Stimulated activated memory B cell treated with anti-CD40 and anti-IgM and Interleukin-4, amounts not matched to agents 10 μg/mL and 1 μg/mL and 100 μg/mL, for 72 hours (primary cell): ENCODE results near the gene UGT2A2.
"Not testable (repeated sequence)": the region's sequence is repeated elsewhere in the genome, so short reads cannot be mapped to it uniquely, and the experiment has no call there.

Experiments
- ATAC-seq: fragments of 150-1000 bp; cut with Tn5 transposase; 2 replicates; pipeline ENCODE4 v1.10.0; 2021
- H3K27ac Mint-ChIP-seq: one replicate; pipeline ENCODE4 v1.8.0; 2022; ENCODE audit warnings: mild to moderate bottlenecking, mixed read lengths
- H3K27me3 Mint-ChIP-seq: one replicate; pipeline ENCODE4 v1.8.0; 2022; ENCODE audit warnings: mixed read lengths
- H3K36me3 Mint-ChIP-seq: one replicate; pipeline ENCODE4 v1.8.0; 2022; ENCODE audit warnings: mixed read lengths
- H3K4me1 Mint-ChIP-seq: one replicate; pipeline ENCODE4 v1.8.0; 2022; ENCODE audit warnings: mixed read lengths
- H3K4me3 Mint-ChIP-seq: one replicate; pipeline ENCODE4 v1.8.0; 2022; ENCODE audit warnings: mild to moderate bottlenecking, moderate library complexity, mixed read lengths
- H3K9me3 Mint-ChIP-seq: one replicate; pipeline ENCODE4 v1.8.0; 2022; ENCODE audit warnings: mixed read lengths

Gene UGT2A2

DNA sequence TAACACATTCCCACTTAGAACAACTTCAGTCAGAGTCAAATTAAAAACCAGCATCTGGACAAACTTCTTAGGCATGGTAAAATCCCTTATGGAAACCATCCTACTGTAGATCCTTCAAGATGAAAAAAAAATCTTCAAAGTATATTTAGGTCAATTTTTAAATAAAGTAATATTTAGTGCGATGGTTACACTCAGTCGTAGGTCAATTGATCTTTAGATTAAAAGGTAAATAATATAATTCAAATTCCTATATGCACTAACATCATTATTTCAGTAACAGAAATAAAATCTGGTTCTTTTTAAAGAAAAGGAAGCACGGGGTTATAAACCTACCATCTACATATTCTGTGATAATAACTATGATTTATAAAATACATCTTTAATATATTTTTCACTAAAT, at the start of gene UGT2A2:
TSS of gene UGT2A2 (minus strand) at position 101 of the 400 bp plus-strand sequence. CDS start at position 99, 2 bp downstream.
- H3K27ac Mint-ChIP-seq, result no peak within 1 kb of the TSS
- peaks cover 3% of the 10 kb centered on the region for H3K9me3 Mint-ChIP-seq
- H3K36me3 Mint-ChIP-seq, result no peaks in the 10 kb centered on the region
- no peak for ATAC-seq
- no peaks in the 10 kb centered on the region for H3K27me3 Mint-ChIP-seq
- H3K4me3 Mint-ChIP-seq, result no peak within 1 kb of the TSS
- H3K4me1 Mint-ChIP-seq, result no peaks in the 10 kb centered on the region

DNA sequence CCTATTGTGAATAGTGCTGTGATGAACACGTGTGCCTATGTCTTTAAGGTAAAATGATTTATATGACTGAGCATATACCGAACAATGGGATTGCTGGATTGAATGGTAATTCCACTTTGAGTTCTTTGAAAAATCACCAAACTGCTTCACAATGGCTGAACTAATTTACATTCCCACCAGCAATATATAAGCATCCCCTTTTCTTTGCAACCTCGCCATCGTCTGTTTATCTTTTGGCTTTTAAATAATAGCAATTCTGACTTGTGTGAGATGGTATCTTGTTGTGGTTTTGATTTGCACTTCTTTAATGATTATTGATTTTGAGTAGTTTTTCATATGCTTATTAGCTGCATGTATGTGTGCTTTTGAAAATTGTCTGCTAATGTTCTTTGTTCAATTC, 45.4 kb upstream of the UGT2A2 start:
- no peaks in the 10 kb centered on the region for H3K4me1 Mint-ChIP-seq
- no peak overlapping the region for H3K4me3 Mint-ChIP-seq
- H3K9me3 Mint-ChIP-seq, result no peaks in the 10 kb centered on the region
- H3K36me3 Mint-ChIP-seq, result no peaks in the 10 kb centered on the region
- ATAC-seq, result no peak
- no peaks in the 10 kb centered on the region for H3K27me3 Mint-ChIP-seq
- no peak overlapping the region for H3K27ac Mint-ChIP-seq

DNA sequence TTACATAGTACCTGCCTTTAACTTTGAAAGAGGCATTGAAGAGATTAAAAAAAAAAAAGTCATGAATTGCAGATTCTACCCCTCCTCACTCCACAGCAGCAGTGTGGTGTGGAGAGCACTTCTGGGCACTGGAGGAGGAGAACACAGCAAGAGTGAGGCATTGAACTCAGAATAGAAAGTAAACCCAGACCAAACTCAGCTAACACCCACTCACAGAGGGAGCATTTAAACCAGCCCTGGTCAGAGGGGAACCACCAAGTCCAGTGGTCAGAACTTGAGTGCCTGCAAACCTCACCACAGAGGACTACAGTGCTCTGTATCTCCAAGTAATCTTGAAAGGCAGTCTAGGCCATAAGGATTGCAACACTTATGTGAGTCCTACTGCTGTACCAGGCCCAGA, 29.2 kb upstream of the UGT2A2 start:
- peaks cover 3% of the 10 kb centered on the region for H3K9me3 Mint-ChIP-seq
- H3K4me1 Mint-ChIP-seq, result no peaks in the 10 kb centered on the region
- H3K27ac Mint-ChIP-seq, result no peak overlapping the region
- H3K27me3 Mint-ChIP-seq, result no peaks in the 10 kb centered on the region
- H3K36me3 Mint-ChIP-seq, result no peaks in the 10 kb centered on the region
- ATAC-seq, result peak; percentile 34
- no peak overlapping the region for H3K4me3 Mint-ChIP-seq

DNA sequence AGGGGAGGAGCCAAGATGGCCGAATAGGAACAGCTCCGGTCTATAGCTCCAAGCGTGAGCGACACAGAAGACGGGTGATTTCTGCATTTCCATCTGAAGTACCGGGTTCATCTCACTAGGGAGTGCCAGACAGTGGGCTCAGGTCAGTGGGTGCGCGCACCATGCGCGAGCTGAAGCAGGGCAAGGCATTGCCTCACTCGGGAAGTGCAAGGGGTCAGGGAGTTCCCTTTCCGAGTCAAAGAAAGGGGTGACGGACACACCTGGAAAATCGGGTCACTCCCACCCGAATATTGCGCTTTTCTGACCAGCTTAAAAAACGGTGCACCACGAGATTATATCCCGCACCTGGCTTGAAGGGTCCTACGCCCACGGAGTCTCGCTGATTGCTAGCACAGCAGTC, 24.6 kb upstream of the UGT2A2 start:
- not testable (repeated sequence) for H3K9me3 Mint-ChIP-seq, ATAC-seq, H3K27ac Mint-ChIP-seq, H3K27me3 Mint-ChIP-seq, H3K36me3 Mint-ChIP-seq, H3K4me1 Mint-ChIP-seq, H3K4me3 Mint-ChIP-seq

DNA sequence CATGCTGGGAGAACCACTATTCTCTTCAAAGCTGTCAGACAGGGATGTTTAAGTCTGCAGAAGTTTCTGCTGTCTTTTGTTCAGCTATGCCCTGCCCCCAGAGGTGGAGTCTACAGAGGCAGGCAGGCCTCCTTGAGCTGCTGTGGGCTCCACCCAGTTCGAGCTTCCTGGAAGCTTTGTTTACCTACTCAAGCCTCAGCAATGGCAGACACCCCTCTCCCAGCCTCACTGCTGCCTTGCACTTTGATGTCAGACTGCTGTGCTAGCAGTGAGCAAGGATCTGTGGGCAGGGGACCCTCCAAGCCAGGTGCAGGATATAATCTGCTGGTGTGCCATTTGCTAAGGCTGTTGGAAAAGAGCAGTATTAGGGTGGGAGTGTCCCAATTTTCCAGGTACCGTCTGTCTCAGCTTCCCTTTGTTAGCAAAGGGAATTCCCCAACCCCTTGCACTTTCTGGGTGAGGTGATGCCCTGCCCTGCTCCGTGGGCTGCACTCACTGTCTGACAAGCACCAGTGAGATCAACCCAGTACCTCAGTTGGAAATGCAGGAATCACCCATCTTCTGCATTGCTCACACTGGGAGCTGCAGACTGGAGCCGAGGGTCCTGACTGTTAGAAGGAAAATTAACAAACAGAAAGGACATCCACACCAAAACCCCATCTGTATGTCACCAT, 21.8 kb upstream of the UGT2A2 start:
- H3K27ac Mint-ChIP-seq, H3K4me3 Mint-ChIP-seq, H3K36me3 Mint-ChIP-seq, H3K27me3 Mint-ChIP-seq, H3K9me3 Mint-ChIP-seq, ATAC-seq, H3K4me1 Mint-ChIP-seq: not testable (repeated sequence)

DNA sequence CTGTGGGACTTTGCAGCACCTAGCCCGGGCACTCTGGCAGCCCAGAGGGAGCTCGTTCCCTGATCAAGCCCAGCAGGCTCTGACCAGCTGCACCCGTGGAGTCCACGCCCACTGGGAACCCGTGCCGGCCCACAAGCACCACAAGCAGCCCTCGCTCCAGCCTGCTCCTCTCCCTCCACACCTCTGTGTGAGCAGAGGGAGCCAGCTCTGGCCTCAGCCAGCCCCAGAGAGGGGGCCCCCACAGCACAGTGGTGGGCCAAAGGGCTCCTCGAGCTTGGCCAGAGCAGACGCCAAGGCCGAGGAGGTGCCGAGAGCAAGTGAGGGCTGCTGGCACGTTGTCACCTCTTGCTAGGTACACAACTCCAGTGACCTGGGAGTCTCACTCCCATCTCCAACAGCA, 18.7 kb upstream of the UGT2A2 start:
- H3K36me3 Mint-ChIP-seq, result no peaks in the 10 kb centered on the region
- H3K9me3 Mint-ChIP-seq, result peaks cover 5% of the 10 kb centered on the region
- no peak for ATAC-seq
- H3K27ac Mint-ChIP-seq, result no peak overlapping the region
- no peak overlapping the region for H3K4me3 Mint-ChIP-seq
- no peaks in the 10 kb centered on the region for H3K27me3 Mint-ChIP-seq
- H3K4me1 Mint-ChIP-seq, result no peaks in the 10 kb centered on the region

DNA sequence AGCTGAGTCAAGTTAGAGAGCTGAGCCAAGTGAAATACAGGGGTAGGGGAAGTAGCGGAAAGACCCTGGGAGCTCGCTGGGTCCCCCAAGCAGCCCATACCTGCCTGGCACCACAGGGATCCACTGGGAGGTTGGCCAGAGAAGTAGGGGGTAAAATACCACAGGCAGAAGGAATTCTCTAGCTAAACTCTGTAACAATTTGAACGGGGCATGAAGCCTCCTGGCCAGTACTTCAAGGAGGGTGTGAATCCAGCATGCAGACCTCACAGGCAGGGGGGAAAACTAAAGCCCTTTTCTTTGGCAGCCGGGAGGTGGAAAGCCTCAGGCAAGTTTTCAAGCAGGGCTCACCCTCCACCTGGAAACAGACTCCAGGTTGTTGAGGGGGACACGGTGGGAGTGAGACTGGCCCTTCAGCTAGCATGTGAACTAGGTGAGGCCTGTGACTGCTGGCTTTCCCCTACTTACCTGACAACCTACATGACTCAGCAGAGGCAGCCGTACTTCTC, 17.3 kb upstream of the UGT2A2 start:
- peaks cover 2% of the 10 kb centered on the region for H3K9me3 Mint-ChIP-seq
- no peak overlapping the region for H3K4me3 Mint-ChIP-seq
- ATAC-seq, result no peak
- H3K4me1 Mint-ChIP-seq, result no peaks in the 10 kb centered on the region
- no peaks in the 10 kb centered on the region for H3K36me3 Mint-ChIP-seq
- H3K27me3 Mint-ChIP-seq, result no peaks in the 10 kb centered on the region
- no peak overlapping the region for H3K27ac Mint-ChIP-seq

DNA sequence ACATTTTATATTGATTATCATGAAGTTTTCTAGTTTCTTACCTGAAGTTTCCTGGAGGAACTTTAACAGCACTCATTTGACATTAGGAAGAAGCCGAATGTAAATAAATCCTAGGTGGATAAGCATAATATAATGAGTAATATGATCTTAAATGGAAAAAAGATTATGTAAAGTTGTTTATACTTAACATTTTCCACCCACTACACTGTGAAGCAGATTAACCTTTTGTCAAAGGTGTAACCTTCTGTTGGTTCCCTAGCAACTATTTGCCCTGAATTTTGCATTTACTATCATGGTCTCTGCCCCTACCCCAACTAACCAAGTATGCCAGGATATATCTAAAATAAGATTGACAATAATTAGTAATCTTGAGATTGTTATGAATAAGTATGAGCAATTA, 13.7 kb upstream of the UGT2A2 start, which contains the start of gene UGT2A1:
TSS of gene UGT2A1 (minus strand) at position 101 of the 400 bp plus-strand sequence. CDS start 5,603 bp downstream, outside the sequence.
- no peak for ATAC-seq
- no peak within 1 kb of the TSS for H3K4me3 Mint-ChIP-seq
- peaks cover 2% of the 10 kb centered on the region for H3K9me3 Mint-ChIP-seq
- H3K4me1 Mint-ChIP-seq, result no peaks in the 10 kb centered on the region
- H3K36me3 Mint-ChIP-seq, result no peaks in the 10 kb centered on the region
- no peaks in the 10 kb centered on the region for H3K27me3 Mint-ChIP-seq
- no peak within 1 kb of the TSS for H3K27ac Mint-ChIP-seq

DNA sequence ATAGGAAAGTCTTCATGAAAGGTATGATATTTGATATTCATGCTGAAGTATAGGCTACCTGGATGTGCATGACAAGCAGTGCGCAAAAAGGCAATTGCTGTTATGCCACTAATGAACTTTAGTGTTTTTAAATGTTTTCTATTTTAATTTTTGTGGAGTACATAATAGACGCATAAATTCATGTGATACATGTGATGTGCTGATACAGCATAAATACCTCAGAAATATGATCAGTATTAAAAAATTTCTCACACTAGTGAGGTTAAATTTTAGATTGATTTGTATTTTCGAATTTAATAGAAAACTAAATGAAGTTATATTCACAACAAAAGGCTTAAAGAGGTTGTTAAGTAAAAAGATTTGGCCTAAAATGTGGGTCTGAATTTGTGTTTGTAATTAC, 11.4 kb upstream of the UGT2A2 start:
- no peaks in the 10 kb centered on the region for H3K9me3 Mint-ChIP-seq
- no peak overlapping the region for H3K27ac Mint-ChIP-seq
- H3K36me3 Mint-ChIP-seq, result no peaks in the 10 kb centered on the region
- H3K4me1 Mint-ChIP-seq, result no peaks in the 10 kb centered on the region
- H3K4me3 Mint-ChIP-seq, result no peak overlapping the region
- no peak for ATAC-seq
- H3K27me3 Mint-ChIP-seq, result no peaks in the 10 kb centered on the region

DNA sequence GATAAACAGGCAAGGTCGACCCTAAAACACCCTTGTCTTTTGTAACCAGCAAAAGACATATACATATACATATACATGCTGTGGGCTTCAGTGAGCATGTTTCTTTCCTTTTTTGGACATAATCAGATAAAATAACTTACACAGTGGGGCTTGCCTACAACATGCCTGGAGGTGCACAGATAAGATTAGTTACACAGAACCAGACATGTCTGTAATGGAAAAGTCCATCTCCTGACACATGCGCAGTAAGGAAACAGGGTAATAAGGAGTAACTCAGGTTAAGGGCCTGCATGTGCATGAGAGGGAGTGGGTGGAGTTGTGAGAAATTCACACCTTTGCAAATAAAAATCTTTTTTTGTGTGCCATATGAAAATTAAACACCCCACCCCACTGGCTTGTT, 10.2 kb upstream of the UGT2A2 start:
- H3K36me3 Mint-ChIP-seq, result no peaks in the 10 kb centered on the region
- ATAC-seq, result no peak
- H3K9me3 Mint-ChIP-seq, result no peaks in the 10 kb centered on the region
- no peaks in the 10 kb centered on the region for H3K4me1 Mint-ChIP-seq
- no peaks in the 10 kb centered on the region for H3K27me3 Mint-ChIP-seq
- no peak overlapping the region for H3K4me3 Mint-ChIP-seq
- no peak overlapping the region for H3K27ac Mint-ChIP-seq

DNA sequence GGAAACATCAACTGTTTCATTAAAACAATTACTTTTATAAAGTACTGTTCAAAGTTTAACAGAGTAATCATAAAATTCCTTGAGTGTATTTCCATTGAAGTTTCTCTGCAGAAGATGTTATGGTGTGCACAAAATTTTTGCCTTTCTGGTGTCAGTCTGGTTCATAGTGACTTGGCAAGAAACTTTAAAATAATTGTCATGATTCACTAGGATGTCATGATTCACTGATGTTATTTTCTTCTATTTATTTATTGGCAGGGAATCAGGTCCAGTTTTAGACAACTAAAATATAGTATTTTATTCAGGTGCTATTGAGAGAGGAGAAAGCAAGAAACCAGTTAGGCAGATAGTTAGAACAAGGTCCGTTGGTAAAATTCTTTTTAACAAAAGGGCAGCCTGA, 9.8 kb upstream of the UGT2A2 start:
- Mint-ChIP-seq H3K27ac (no peak overlapping the region), H3K9me3 (no peaks in the 10 kb centered on the region)

DNA sequence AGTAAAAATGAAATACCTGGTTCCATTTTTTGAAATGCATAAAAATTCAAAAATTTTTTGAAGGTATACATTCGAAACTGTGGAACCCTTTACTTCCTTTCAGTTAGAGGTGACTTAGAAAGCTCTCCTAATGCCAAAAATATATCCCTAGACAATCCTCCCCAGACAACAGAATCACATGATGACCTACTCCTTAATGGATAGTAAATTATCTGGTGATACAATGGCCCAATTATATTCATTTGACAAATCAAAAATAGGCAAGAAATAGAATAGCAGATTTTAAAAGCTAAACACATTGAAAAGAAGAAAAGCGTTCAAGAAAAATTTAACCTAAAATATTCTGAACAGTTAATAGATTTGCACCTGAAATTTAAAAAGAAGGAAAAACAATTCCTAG, 3.5 kb upstream of the UGT2A2 start:
- no peak for ATAC-seq
- Mint-ChIP-seq H3K4me1 (no peaks in the 10 kb centered on the region), H3K27ac (no peak overlapping the region), H3K9me3 (no peaks in the 10 kb centered on the region), H3K4me3 (no peak overlapping the region), H3K27me3 (no peaks in the 10 kb centered on the region), H3K36me3 (no peaks in the 10 kb centered on the region)

More for the DNA sequence above, 9.8 kb upstream of the UGT2A2 start:
- ATAC-seq, result no peak
- no peak overlapping the region for H3K4me3 Mint-ChIP-seq
- H3K4me1 Mint-ChIP-seq, result no peaks in the 10 kb centered on the region
- no peaks in the 10 kb centered on the region for H3K27me3 Mint-ChIP-seq
- no peaks in the 10 kb centered on the region for H3K36me3 Mint-ChIP-seq

DNA sequence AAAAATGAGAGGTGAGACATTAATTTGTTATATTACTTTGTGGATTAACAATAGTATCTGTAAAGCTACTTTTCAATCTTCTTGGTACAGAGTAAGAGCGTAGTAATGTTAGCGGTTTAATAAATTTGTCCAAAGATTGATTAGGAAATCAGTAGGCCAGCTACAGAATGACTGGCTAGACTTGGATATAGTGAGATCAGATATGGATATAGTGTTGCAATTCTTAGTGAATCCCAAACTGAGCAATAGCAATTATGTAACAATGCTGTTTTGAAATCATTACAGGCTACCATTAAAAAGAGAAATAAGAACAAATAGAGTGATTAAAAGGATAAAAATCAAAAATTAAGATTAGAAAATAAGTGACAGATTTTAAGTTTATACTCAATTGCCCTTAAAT, 847 bp upstream of the UGT2A2 start:
- no peak overlapping the region for H3K27ac Mint-ChIP-seq
- H3K36me3 Mint-ChIP-seq, result no peaks in the 10 kb centered on the region
- no peaks in the 10 kb centered on the region for H3K4me1 Mint-ChIP-seq
- H3K4me3 Mint-ChIP-seq, result no peak overlapping the region
- H3K27me3 Mint-ChIP-seq, result no peaks in the 10 kb centered on the region
- peaks cover 3% of the 10 kb centered on the region for H3K9me3 Mint-ChIP-seq
- ATAC-seq, result no peak

DNA sequence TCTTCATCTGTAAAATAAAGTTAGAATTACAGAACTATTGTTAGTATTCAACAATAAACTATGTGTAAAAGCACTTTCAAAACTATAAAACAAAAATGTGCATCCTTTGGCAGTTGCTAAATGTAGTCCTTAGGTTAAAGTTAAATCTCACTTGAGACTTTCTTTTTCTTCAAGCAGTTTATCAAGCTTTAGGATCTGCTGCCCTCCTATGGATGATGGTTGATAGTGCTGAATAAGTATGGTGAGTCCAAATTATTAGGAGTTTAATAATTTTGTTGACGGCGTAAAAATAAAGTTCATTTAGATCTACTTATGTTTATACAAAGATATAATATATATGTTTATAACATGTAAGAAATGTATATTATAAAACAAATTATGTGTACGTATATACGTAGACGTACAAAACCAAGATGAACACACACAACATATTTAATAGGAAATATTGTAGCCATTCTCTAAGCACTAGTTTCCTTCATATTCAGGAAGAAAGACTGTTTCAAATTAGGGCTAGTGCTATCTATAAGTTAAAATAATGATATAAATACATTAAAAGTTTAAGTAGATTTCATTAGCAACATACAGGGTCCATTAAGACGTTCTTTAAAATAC, 22.3 kb downstream of the UGT2A2 start:
- ATAC-seq, result no peak
- Mint-ChIP-seq H3K36me3 (no peaks in the 10 kb centered on the region), H3K4me3 (no peak overlapping the region), H3K9me3 (peaks cover 9% of the 10 kb centered on the region), H3K4me1 (no peaks in the 10 kb centered on the region), H3K27me3 (no peaks in the 10 kb centered on the region), H3K27ac (no peak overlapping the region)

DNA sequence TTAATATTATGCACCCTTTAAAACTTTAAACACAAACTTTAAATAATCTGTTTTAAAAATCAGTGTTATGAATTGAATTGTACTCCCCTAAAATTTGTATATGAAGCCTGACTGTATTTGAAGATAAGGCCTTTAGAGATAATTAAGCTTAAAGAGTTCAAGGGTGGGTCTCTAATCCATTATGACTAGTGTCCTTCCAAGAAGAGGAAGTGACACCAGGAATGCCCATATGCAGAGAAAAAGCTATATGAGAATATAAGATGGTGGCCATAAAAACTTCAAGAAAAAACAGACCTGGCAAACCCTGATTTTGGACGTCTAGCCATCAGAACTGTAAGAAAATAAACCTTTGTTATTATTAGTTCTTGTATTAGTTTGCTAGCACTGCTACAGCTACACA, 29.0 kb downstream of the UGT2A2 start:
- Mint-ChIP-seq H3K9me3 (peaks cover 3% of the 10 kb centered on the region), H3K4me3 (no peak overlapping the region), H3K4me1 (no peaks in the 10 kb centered on the region), H3K27ac (no peak overlapping the region), H3K36me3 (no peaks in the 10 kb centered on the region), H3K27me3 (no peaks in the 10 kb centered on the region)
- ATAC-seq, result no peak

DNA sequence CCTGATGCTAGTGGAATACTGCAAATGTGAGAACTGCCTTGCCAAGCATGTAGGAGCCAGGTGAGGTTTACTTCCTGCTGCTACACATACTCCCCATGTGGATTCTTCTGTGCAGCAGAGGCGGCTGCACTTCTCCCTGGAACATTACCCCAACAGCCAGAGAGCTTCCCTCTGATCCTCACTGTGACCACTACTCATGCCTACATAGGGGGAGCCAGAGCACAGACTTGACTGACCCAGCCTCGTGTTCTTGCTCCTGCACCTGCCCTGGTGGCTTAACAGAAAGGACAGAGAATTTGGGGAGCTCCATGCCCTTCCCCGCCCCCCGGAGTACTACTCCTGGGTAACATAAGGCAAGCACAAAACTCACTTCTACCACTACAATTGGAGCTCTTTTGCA, 38.4 kb downstream of the UGT2A2 start:
- no peak for ATAC-seq
- Mint-ChIP-seq H3K27ac (no peak overlapping the region), H3K4me3 (no peak overlapping the region), H3K27me3 (no peaks in the 10 kb centered on the region), H3K9me3 (peaks cover 3% of the 10 kb centered on the region), H3K36me3 (no peaks in the 10 kb centered on the region), H3K4me1 (no peaks in the 10 kb centered on the region)
